ENCODE results near the gene PTER.

GRCh38 chr10:16393271-16393858, 43.4 kb upstream of the PTER start:
- TF ChIP-seq EZH2phosphoT487 (IDR thresholded peaks at IDR 0.05) (no peak), CTCF (IDR thresholded peaks at IDR 0.05) (no peak), EZH2 (IDR thresholded peaks at IDR 0.05) (no peak)

Measured in neural progenitor cell (in vitro differentiated cells).